PC-3 (cell line): ENCODE data around the gene NKAIN2. TPM values are rescaled to one million over a fixed set of nuclear protein-coding genes. Genes with fewer than 3 reads are reported as not detected.

ENCODE experiments used
- ATAC-seq: fragments of 200-7000 bp; cut with Tn5 transposase; 2 replicates; pipeline ENCODE4 v1.9.1; 2020; ENCODE audit warnings: mild to moderate bottlenecking, moderate library complexity
- BruUV-seq: library from RNA; stranded (reverse); fragments of 400-500 nt; replicated peaks from 2 replicates; lab custom pipeline; 2021; lab: Mats Ljungman, UMichigan
- CTCF ChIA-PET: fragments of 300-600 bp; sonication (Branson Sonifier 250); formaldehyde crosslinking; loops from one replicate; lab custom pipeline; 2022; ENCODE audit warnings: antibody characterized with exemption; lab: Charles Lee
- POLR2A ChIA-PET: fragments of 300-600 bp; sonication (Branson Sonifier 250); formaldehyde crosslinking; loops from one replicate; lab custom pipeline; 2022; ENCODE audit warnings: antibody characterized with exemption; ENCODE audit not compliant: unreplicated experiment; lab: Charles Lee
- DNase-seq: peaks from one replicate; pipeline ENCODE4 v3.0.0-alpha.2; 2015
- H2AFZ ChIP-seq: fragments of 300-600 bp; sonication (generic); 2 replicates; pipeline ENCODE4 v1.6.0; 2016; ENCODE audit warnings: antibody characterized with exemption, low read length
- H3F3A ChIP-seq: fragments of 300-600 bp; sonication (generic); one replicate; pipeline ENCODE4 v1.6.0; 2017; ENCODE audit warnings: antibody characterized with exemption, low read length, control low read depth, mild to moderate bottlenecking; ENCODE audit not compliant: unreplicated experiment
- H3K27ac ChIP-seq: fragments of 300-600 bp; sonication (generic); 2 replicates; pipeline ENCODE4 v1.5.1; 2016; ENCODE audit warnings: mild to moderate bottlenecking, low read length
- H3K27me3 ChIP-seq: fragments of 300-600 bp; sonication (generic); 2 replicates; pipeline ENCODE4 v1.6.1; 2016; ENCODE audit warnings: low read length, mixed read lengths
- H3K36me3 ChIP-seq: fragments of 300-600 bp; sonication (generic); 2 replicates; pipeline ENCODE4 v1.6.1; 2016; ENCODE audit warnings: low read depth, mixed run types, low read length, mixed read lengths
- H3K4me1 ChIP-seq: fragments of 300-600 bp; sonication (generic); 2 replicates; pipeline ENCODE4 v1.5.1; 2016; ENCODE audit warnings: low read length; ENCODE audit not compliant: insufficient read depth
- H3K4me2 ChIP-seq: fragments of 300-600 bp; sonication (generic); 2 replicates; pipeline ENCODE4 v1.6.0; 2016; ENCODE audit warnings: low read length
- H3K4me3 ChIP-seq: fragments of 300-600 bp; sonication (generic); 2 replicates; pipeline ENCODE4 v1.5.1; 2016; ENCODE audit warnings: mild to moderate bottlenecking, low read length, mixed read lengths
- H3K79me2 ChIP-seq: fragments of 300-600 bp; sonication (generic); 2 replicates; pipeline ENCODE4 v1.6.1; 2017; ENCODE audit warnings: low read length, mixed read lengths
- H3K9ac ChIP-seq: fragments of 300-600 bp; sonication (generic); 2 replicates; pipeline ENCODE4 v1.6.0; 2016; ENCODE audit warnings: mild to moderate bottlenecking, low read length
- H3K9me2 ChIP-seq: fragments of 300-600 bp; sonication (generic); replicated peaks from 2 replicates; pipeline ENCODE4 v1.6.1; 2016; ENCODE audit warnings: mixed run types, low read length, mixed read lengths
- H3K9me3 ChIP-seq: fragments of 300-600 bp; sonication (generic); 2 replicates; pipeline ENCODE4 v1.6.1; 2016; ENCODE audit warnings: low read length, mixed read lengths
- H4K20me1 ChIP-seq: fragments of 300-600 bp; sonication (generic); 2 replicates; pipeline ENCODE4 v1.6.1; 2016; ENCODE audit warnings: low read length, mixed read lengths
- CTCF ChIP-seq: fragments of 300-600 bp; sonication (generic); conservative IDR thresholded peaks from 2 replicates; pipeline ENCODE4 v1.5.1; 2017; ENCODE audit warnings: antibody characterized with exemption, low read depth, mild to moderate bottlenecking, low read length
- EZH2 ChIP-seq: fragments of 300-600 bp; sonication (generic); IDR thresholded peaks from one replicate; pipeline ENCODE4 v1.6.1; 2017; ENCODE audit warnings: antibody characterized with exemption, mild to moderate bottlenecking, low read length; ENCODE audit not compliant: unreplicated experiment
- EZH2phosphoT487 ChIP-seq: fragments of 300-600 bp; sonication (generic); IDR thresholded peaks from 2 replicates; pipeline ENCODE4 v1.6.1; 2018; ENCODE audit warnings: mild to moderate bottlenecking, antibody characterized with exemption, low read length, borderline replicate concordance
- intact Hi-C: fragments of 100-400 bp; cut with micrococcal nuclease; formaldehyde crosslinking; loops from 2 replicates; pipeline ENCODE4 v1.9.0; 2023
- total RNA-seq: library from RNA; depleted of rRNA; stranded (reverse); fragments of >200 nt; gene quantifications from 2 replicates; pipeline ENCODE4 v1.2.3, GENCODE V29; 2014

NKAIN2 gene
- total RNA-seq, 1 experiment from 2014 or later = not detected

- Histone ChIP-seq H3K79me2 (no peaks in the 10 kb centered on the region), H3K9me3 (no peaks in the 10 kb centered on the region), H3K4me1 (no peaks in the 10 kb centered on the region), H3K9me2 (no peaks in the 10 kb centered on the region), H3K4me3 (no peak overlapping the region), H3K27me3 (no peaks in the 10 kb centered on the region), H3K9ac (no peak overlapping the region), H3K4me2 (no peak overlapping the region), H3K27ac (no peak overlapping the region), H3F3A (no peaks in the 10 kb centered on the region), H4K20me1 (no peaks in the 10 kb centered on the region), H2AFZ (no peak overlapping the region), H3K36me3 (no peaks in the 10 kb centered on the region)
- DNase-seq (no peak), ATAC-seq (no peak)
- intact Hi-C loops = no loop called here
- POLR2A ChIA-PET = no interaction called here
- no TSS peak for BruUV-seq
- CTCF ChIA-PET = no interaction called here
- TF ChIP-seq EZH2 (no peak), CTCF (no peak)
Measured at GRCh38 chr6:124200661-124201060, 397.0 kb downstream of the NKAIN2 start.

- Histone ChIP-seq H3K9ac (no peak overlapping the region), H3K4me2 (no peak overlapping the region), H3K79me2 (no peaks in the 10 kb centered on the region), H2AFZ (no peak overlapping the region), H3K9me3 (no peaks in the 10 kb centered on the region), H3F3A (no peaks in the 10 kb centered on the region), H3K27me3 (no peaks in the 10 kb centered on the region), H4K20me1 (no peaks in the 10 kb centered on the region), H3K36me3 (no peaks in the 10 kb centered on the region), H3K4me1 (no peaks in the 10 kb centered on the region), H3K9me2 (no peaks in the 10 kb centered on the region), H3K27ac (no peak overlapping the region), H3K4me3 (no peak overlapping the region)
- TF ChIP-seq CTCF (no peak), EZH2phosphoT487 (no peak), EZH2 (no peak)
- DNase-seq (no peak), ATAC-seq (no peak)
- BruUV-seq = no TSS peak
- ChIA-PET CTCF (no interaction called here), POLR2A (no interaction called here)
- intact Hi-C loops = no loop called here
Measured at GRCh38 chr6:124203101-124203811, 399.6 kb downstream of the NKAIN2 start.

GRCh38 chr6:124203812-124204167 is 400.1 kb downstream of the NKAIN2 start:
- Histone ChIP-seq H3K4me2 (no peak overlapping the region), H3K4me3 (no peak overlapping the region), H3K9ac (no peak overlapping the region), H3K4me1 (no peaks in the 10 kb centered on the region), H4K20me1 (no peaks in the 10 kb centered on the region), H3K9me3 (no peaks in the 10 kb centered on the region), H3K27ac (no peak overlapping the region), H3K79me2 (no peaks in the 10 kb centered on the region), H3K27me3 (no peaks in the 10 kb centered on the region), H3K36me3 (no peaks in the 10 kb centered on the region), H3F3A (no peaks in the 10 kb centered on the region), H3K9me2 (no peaks in the 10 kb centered on the region), H2AFZ (no peak overlapping the region)
- ChIA-PET CTCF (no interaction called here), POLR2A (no interaction called here)
- intact Hi-C loops = no loop called here
- TF ChIP-seq EZH2 = no peak
- DNase-seq = no peak
- no TSS peak for BruUV-seq
- ATAC-seq = no peak
